Measurements from ENCODE around the gene PAPOLA.

Gene PAPOLA

GRCh38 chr14:96512602-96513397, 10.6 kb downstream of the PAPOLA start:
- Histone ChIP-seq H3K9ac (ENCODE audit: low read length in 5 of 5) (no peak overlapping the region), H3K9me3 (ENCODE audit: control insufficient read depth in 5 of 5, low read length in 5 of 5) (no peaks in the 10 kb centered on the region), H3K4me1 (ENCODE audit: control insufficient read depth in 5 of 5, insufficient read depth in 5 of 5, low read length in 5 of 5) (peaks cover 2 to 45% (median 30%) of the 10 kb centered on the region in 5 donors), H3K4me3 (ENCODE audit: low read depth in 1 of 5, low read length in 5 of 5) (no peak overlapping the region), H3K36me3 (ENCODE audit: control insufficient read depth in 5 of 5, insufficient read depth in 5 of 5, low read length in 5 of 5) (no peaks in the 10 kb centered on the region), H3K27me3 (ENCODE audit: control insufficient read depth in 5 of 5, insufficient read depth in 4 of 5, low read length in 5 of 5) (no peaks in the 10 kb centered on the region), H3K27ac (ENCODE audit: low read depth, low read length) (no peak overlapping the region)

GRCh38 chr14:96514694-96515093, 12.5 kb downstream of the PAPOLA start:
- no peaks in the 10 kb centered on the region for H3K36me3 ChIP-seq (ENCODE audit: control insufficient read depth in 5 of 5, insufficient read depth in 5 of 5, low read length in 5 of 5)
- H3K4me3 ChIP-seq (ENCODE audit: low read depth in 1 of 5, low read length in 5 of 5): no peak overlapping the region
- no peaks in the 10 kb centered on the region for H3K27me3 ChIP-seq (ENCODE audit: control insufficient read depth in 5 of 5, insufficient read depth in 4 of 5, low read length in 5 of 5)
- H3K9me3 ChIP-seq (ENCODE audit: control insufficient read depth in 5 of 5, low read length in 5 of 5): no peaks in the 10 kb centered on the region
- peaks cover 2 to 39% (median 28%) of the 10 kb centered on the region in 5 donors for H3K4me1 ChIP-seq (ENCODE audit: control insufficient read depth in 5 of 5, insufficient read depth in 5 of 5, low read length in 5 of 5)
- H3K27ac ChIP-seq (ENCODE audit: low read depth, low read length): no peak overlapping the region
- no peak overlapping the region for H3K9ac ChIP-seq (ENCODE audit: low read length in 5 of 5)

- no peak overlapping the region for H3K9ac ChIP-seq (ENCODE audit: low read length in 5 of 5)
- no peak overlapping the region for H3K27ac ChIP-seq (ENCODE audit: low read depth, low read length)
- H3K27me3 ChIP-seq (ENCODE audit: control insufficient read depth in 5 of 5, insufficient read depth in 4 of 5, low read length in 5 of 5): no peaks in the 10 kb centered on the region
- H3K4me1 ChIP-seq (ENCODE audit: control insufficient read depth in 5 of 5, insufficient read depth in 5 of 5, low read length in 5 of 5): peaks cover 2 to 36% (median 23%) of the 10 kb centered on the region in 5 donors
- H3K36me3 ChIP-seq (ENCODE audit: control insufficient read depth in 5 of 5, insufficient read depth in 5 of 5, low read length in 5 of 5): peaks cover 0 to 2% (median 0%) of the 10 kb centered on the region in 5 donors
- H3K4me3 ChIP-seq (ENCODE audit: low read depth in 1 of 5, low read length in 5 of 5): no peak overlapping the region
- H3K9me3 ChIP-seq (ENCODE audit: control insufficient read depth in 5 of 5, low read length in 5 of 5): no peaks in the 10 kb centered on the region
Measured at GRCh38 chr14:96515731-96516130, 13.5 kb downstream of the PAPOLA start.

- H3K4me1 ChIP-seq (ENCODE audit: control insufficient read depth in 5 of 5, insufficient read depth in 5 of 5, low read length in 5 of 5): peaks cover 2 to 35% (median 23%) of the 10 kb centered on the region in 5 donors
Measured at GRCh38 chr14:96516351-96516750, 14.2 kb downstream of the PAPOLA start.

GRCh38 chr14:96519970-96520369, 17.8 kb downstream of the PAPOLA start:
- no peak overlapping the region for H3K9ac ChIP-seq (ENCODE audit: low read length in 5 of 5)
- H3K36me3 ChIP-seq (ENCODE audit: control insufficient read depth in 5 of 5, insufficient read depth in 5 of 5, low read length in 5 of 5): peaks cover 4 to 20% (median 16%) of the 10 kb centered on the region in 5 donors
- peaks cover 2 to 12% (median 4%) of the 10 kb centered on the region in 5 donors for H3K4me1 ChIP-seq (ENCODE audit: control insufficient read depth in 5 of 5, insufficient read depth in 5 of 5, low read length in 5 of 5)

More at GRCh38 chr14:96516351-96516750, 14.2 kb downstream of the PAPOLA start:
- Histone ChIP-seq H3K27me3 (ENCODE audit: control insufficient read depth in 5 of 5, insufficient read depth in 4 of 5, low read length in 5 of 5) (no peaks in the 10 kb centered on the region), H3K4me3 (ENCODE audit: low read depth in 1 of 5, low read length in 5 of 5) (no peak overlapping the region), H3K27ac (ENCODE audit: low read depth, low read length) (no peak overlapping the region), H3K36me3 (ENCODE audit: control insufficient read depth in 5 of 5, insufficient read depth in 5 of 5, low read length in 5 of 5) (peaks cover 0 to 3% (median under 1%) of the 10 kb centered on the region in 5 donors), H3K9me3 (ENCODE audit: control insufficient read depth in 5 of 5, low read length in 5 of 5) (no peaks in the 10 kb centered on the region), H3K9ac (ENCODE audit: low read length in 5 of 5) (no peak overlapping the region)

GRCh38 chr14:96525452-96525851, 23.3 kb downstream of the PAPOLA start:
- H3K9ac ChIP-seq (ENCODE audit: low read length in 5 of 5): no peak overlapping the region
- no peak overlapping the region for H3K27ac ChIP-seq (ENCODE audit: low read depth, low read length)
- H3K27me3 ChIP-seq (ENCODE audit: control insufficient read depth in 5 of 5, insufficient read depth in 4 of 5, low read length in 5 of 5): no peaks in the 10 kb centered on the region
- peaks cover 28 to 50% (median 44%) of the 10 kb centered on the region in 5 donors for H3K36me3 ChIP-seq (ENCODE audit: control insufficient read depth in 5 of 5, insufficient read depth in 5 of 5, low read length in 5 of 5)
- H3K4me1 ChIP-seq (ENCODE audit: control insufficient read depth in 5 of 5, insufficient read depth in 5 of 5, low read length in 5 of 5): no peaks in the 10 kb centered on the region
- no peaks in the 10 kb centered on the region for H3K9me3 ChIP-seq (ENCODE audit: control insufficient read depth in 5 of 5, low read length in 5 of 5)
- no peak overlapping the region for H3K4me3 ChIP-seq (ENCODE audit: low read depth in 1 of 5, low read length in 5 of 5)

More at GRCh38 chr14:96519970-96520369, 17.8 kb downstream of the PAPOLA start:
- no peak overlapping the region for H3K27ac ChIP-seq (ENCODE audit: low read depth, low read length)
- no peaks in the 10 kb centered on the region for H3K27me3 ChIP-seq (ENCODE audit: control insufficient read depth in 5 of 5, insufficient read depth in 4 of 5, low read length in 5 of 5)
- H3K9me3 ChIP-seq (ENCODE audit: control insufficient read depth in 5 of 5, low read length in 5 of 5): no peaks in the 10 kb centered on the region
- no peak overlapping the region for H3K4me3 ChIP-seq (ENCODE audit: low read depth in 1 of 5, low read length in 5 of 5)

GRCh38 chr14:96532632-96533031, 30.4 kb downstream of the PAPOLA start:
- H3K9ac ChIP-seq (ENCODE audit: low read length in 5 of 5): no peak overlapping the region

GRCh38 chr14:96536807-96537206, 34.6 kb downstream of the PAPOLA start:
- H3K27me3 ChIP-seq (ENCODE audit: control insufficient read depth in 5 of 5, insufficient read depth in 4 of 5, low read length in 5 of 5): no peaks in the 10 kb centered on the region
- H3K27ac ChIP-seq (ENCODE audit: low read depth, low read length): no peak overlapping the region
- no peak overlapping the region for H3K4me3 ChIP-seq (ENCODE audit: low read depth in 1 of 5, low read length in 5 of 5)
- H3K9me3 ChIP-seq (ENCODE audit: control insufficient read depth in 5 of 5, low read length in 5 of 5): no peaks in the 10 kb centered on the region
- peaks cover 17 to 44% (median 25%) of the 10 kb centered on the region in 5 donors for H3K36me3 ChIP-seq (ENCODE audit: control insufficient read depth in 5 of 5, insufficient read depth in 5 of 5, low read length in 5 of 5)
- no peak overlapping the region for H3K9ac ChIP-seq (ENCODE audit: low read length in 5 of 5)
- H3K4me1 ChIP-seq (ENCODE audit: control insufficient read depth in 5 of 5, insufficient read depth in 5 of 5, low read length in 5 of 5): no peaks in the 10 kb centered on the region

More at GRCh38 chr14:96532632-96533031, 30.4 kb downstream of the PAPOLA start:
- Histone ChIP-seq H3K27me3 (ENCODE audit: control insufficient read depth in 5 of 5, insufficient read depth in 4 of 5, low read length in 5 of 5) (no peaks in the 10 kb centered on the region), H3K4me1 (ENCODE audit: control insufficient read depth in 5 of 5, insufficient read depth in 5 of 5, low read length in 5 of 5) (no peaks in the 10 kb centered on the region), H3K27ac (ENCODE audit: low read depth, low read length) (no peak overlapping the region), H3K36me3 (ENCODE audit: control insufficient read depth in 5 of 5, insufficient read depth in 5 of 5, low read length in 5 of 5) (peaks cover 30 to 56% (median 35%) of the 10 kb centered on the region in 5 donors), H3K4me3 (ENCODE audit: low read depth in 1 of 5, low read length in 5 of 5) (no peak overlapping the region), H3K9me3 (ENCODE audit: control insufficient read depth in 5 of 5, low read length in 5 of 5) (no peaks in the 10 kb centered on the region)

GRCh38 chr14:96538097-96538989, 36.2 kb downstream of the PAPOLA start:
- no peak overlapping the region for H3K9ac ChIP-seq (ENCODE audit: low read length in 5 of 5)
- no peaks in the 10 kb centered on the region for H3K4me1 ChIP-seq (ENCODE audit: control insufficient read depth in 5 of 5, insufficient read depth in 5 of 5, low read length in 5 of 5)
- no peaks in the 10 kb centered on the region for H3K9me3 ChIP-seq (ENCODE audit: control insufficient read depth in 5 of 5, low read length in 5 of 5)
- peaks cover 10 to 40% (median 26%) of the 10 kb centered on the region in 5 donors for H3K36me3 ChIP-seq (ENCODE audit: control insufficient read depth in 5 of 5, insufficient read depth in 5 of 5, low read length in 5 of 5)
- no peak overlapping the region for H3K27ac ChIP-seq (ENCODE audit: low read depth, low read length)
- no peaks in the 10 kb centered on the region for H3K27me3 ChIP-seq (ENCODE audit: control insufficient read depth in 5 of 5, insufficient read depth in 4 of 5, low read length in 5 of 5)
- H3K4me3 ChIP-seq (ENCODE audit: low read depth in 1 of 5, low read length in 5 of 5): no peak overlapping the region

- Histone ChIP-seq H3K9ac (ENCODE audit: low read length in 5 of 5) (no peak overlapping the region), H3K27ac (ENCODE audit: low read depth, low read length) (no peak overlapping the region)
Measured at GRCh38 chr14:96538990-96539317, 36.8 kb downstream of the PAPOLA start.

More at GRCh38 chr14:96538990-96539317, 36.8 kb downstream of the PAPOLA start:
- no peaks in the 10 kb centered on the region for H3K9me3 ChIP-seq (ENCODE audit: control insufficient read depth in 5 of 5, low read length in 5 of 5)
- H3K36me3 ChIP-seq (ENCODE audit: control insufficient read depth in 5 of 5, insufficient read depth in 5 of 5, low read length in 5 of 5): peaks cover 10 to 44% (median 25%) of the 10 kb centered on the region in 5 donors
- H3K4me3 ChIP-seq (ENCODE audit: low read depth in 1 of 5, low read length in 5 of 5): no peak overlapping the region
- H3K27me3 ChIP-seq (ENCODE audit: control insufficient read depth in 5 of 5, insufficient read depth in 4 of 5, low read length in 5 of 5): no peaks in the 10 kb centered on the region
- no peaks in the 10 kb centered on the region for H3K4me1 ChIP-seq (ENCODE audit: control insufficient read depth in 5 of 5, insufficient read depth in 5 of 5, low read length in 5 of 5)
